GM19351 (cell line): ENCODE results near the gene TP53I11.

Experiments used
- ATAC-seq: cut with Tn5 transposase; IDR thresholded peaks from one replicate; pipeline ENCODE4 v1.9.1; 2021; ENCODE audit warnings: mild to moderate bottlenecking, moderate library complexity; ENCODE audit not compliant: unreplicated experiment

The TP53I11 gene

GRCh38 chr11:44950625-44951476 lies at the start of gene TP53I11:
Gene TP53I11 (minus strand): TSS chr11:44950883. CDS start chr11:44938335, 12,548 bp downstream.
- ATAC-seq: no peak

- no peak for ATAC-seq
Measured at GRCh38 chr11:44999068-44999467, 48.4 kb upstream of the TP53I11 start.

GRCh38 chr11:44998051-44998450 lies 47.4 kb upstream of the TP53I11 start:
- no peak for ATAC-seq

GRCh38 chr11:44997566-44997965 lies 46.9 kb upstream of the TP53I11 start:
- ATAC-seq: no peak

- no peak for ATAC-seq
Measured at GRCh38 chr11:44994753-44995152, 44.1 kb upstream of the TP53I11 start.

- no peak for ATAC-seq
Measured at GRCh38 chr11:44993971-44994704, 43.5 kb upstream of the TP53I11 start.

- no peak for ATAC-seq
Measured at GRCh38 chr11:44992774-44993173, 42.1 kb upstream of the TP53I11 start.

GRCh38 chr11:44992181-44992582 lies 41.5 kb upstream of the TP53I11 start:
- no peak for ATAC-seq

- ATAC-seq: no peak
Measured at GRCh38 chr11:44990665-44991064, 40.0 kb upstream of the TP53I11 start.

- ATAC-seq: no peak
Measured at GRCh38 chr11:44989831-44990566, 39.3 kb upstream of the TP53I11 start.

- no peak for ATAC-seq
Measured at GRCh38 chr11:44988981-44989635, 38.4 kb upstream of the TP53I11 start.

GRCh38 chr11:44988111-44988510 lies 37.4 kb upstream of the TP53I11 start:
- no peak for ATAC-seq

GRCh38 chr11:44987506-44987905 lies 36.8 kb upstream of the TP53I11 start:
- ATAC-seq: no peak

- ATAC-seq: no peak
Measured at GRCh38 chr11:44986315-44986714, 35.6 kb upstream of the TP53I11 start.

- no peak for ATAC-seq
Measured at GRCh38 chr11:44985721-44986120, 35.0 kb upstream of the TP53I11 start.

GRCh38 chr11:44983786-44984185 lies 33.1 kb upstream of the TP53I11 start:
- no peak for ATAC-seq

GRCh38 chr11:44982496-44983062 lies 31.9 kb upstream of the TP53I11 start:
- ATAC-seq: no peak

GRCh38 chr11:44980533-44981427 lies 30.1 kb upstream of the TP53I11 start:
- no peak for ATAC-seq

- ATAC-seq: no peak
Measured at GRCh38 chr11:44979543-44980399, 29.1 kb upstream of the TP53I11 start.
